SH-SY5Y (cell line): ENCODE results near the gene SLC25A41.

Source experiments
- GATA2 ChIP-seq: IDR thresholded peaks from 2 replicates; pipeline ENCODE4 v1.6.1; 2011; ENCODE audit warnings: mild to moderate bottlenecking, low read depth, low read length
- GATA3 ChIP-seq: IDR thresholded peaks from 2 replicates; pipeline ENCODE4 v1.6.1; 2011; ENCODE audit warnings: low read depth, mild to moderate bottlenecking, low read length, moderate library complexity

DNA sequence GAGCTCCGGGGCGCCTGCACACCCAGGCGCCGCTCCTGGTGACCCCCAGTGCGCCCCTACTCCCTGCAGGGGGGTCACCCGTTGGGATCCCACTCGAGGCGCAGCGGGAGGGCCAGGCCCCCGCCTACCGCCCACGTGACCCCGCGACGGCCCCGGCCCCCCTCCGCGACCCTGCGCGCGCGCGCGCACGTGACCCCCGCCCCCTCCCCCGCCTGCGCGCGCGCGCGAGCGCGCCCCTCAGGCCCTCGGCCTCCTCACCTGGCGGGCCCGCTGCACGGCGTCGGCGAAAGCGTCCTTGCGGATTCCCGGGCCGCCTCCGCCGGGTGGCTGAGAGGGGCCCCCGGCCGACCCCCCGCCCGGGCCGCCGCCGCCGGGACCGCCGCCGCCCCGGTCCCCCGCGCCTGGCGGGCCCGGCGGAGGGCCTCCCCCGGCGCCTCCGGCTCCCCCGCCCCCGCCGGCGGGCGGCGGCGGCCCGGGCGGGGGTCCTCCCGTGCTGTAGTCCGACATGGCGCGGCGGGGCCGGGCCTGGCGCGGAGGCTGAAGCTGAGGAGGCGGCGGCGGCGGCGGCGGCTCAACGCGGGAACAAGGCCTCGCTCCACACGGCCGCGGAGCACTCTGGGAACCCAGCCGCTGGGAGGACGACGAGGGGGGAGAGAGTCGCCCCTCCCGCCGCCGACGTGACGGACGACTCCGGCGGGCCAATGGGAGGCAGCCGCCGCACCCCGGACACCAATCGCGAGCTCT is 9.2 kb downstream of the SLC25A41 start, which contains the start of gene KHSRP:
- TF ChIP-seq GATA3, result no peak
- TF ChIP-seq GATA2, result no peak
